GM13976 (cell line): ENCODE data around the gene PRDM1.
A peak's percentile ranks its signal among the peaks of the same experiment; 100 is the strongest.

Experiments
- DNase-seq: peaks from one replicate; pipeline ENCODE4 v3.0.0; 2012; ENCODE audit warnings: low spot score
- CTCF ChIP-seq: IDR thresholded peaks from 2 replicates; pipeline ENCODE4 v1.5.1; 2012; ENCODE audit warnings: borderline replicate concordance, mild to moderate bottlenecking; ENCODE audit not compliant: insufficient read depth; ENCODE audit errors: extremely low read depth, missing control alignments, control extremely low read depth
- in situ Hi-C: fragments of 300-500 bp; cut with MboI; formaldehyde crosslinking; loops from one replicate; pipeline ENCODE4 v1.12.0; 2022; ENCODE audit warnings: low sequenced_read_pairs, mixed read lengths, inconsistent platforms; ENCODE audit not compliant: unreplicated experiment

PRDM1 gene

GRCh38 chr6:106085984-106086813, at the start of gene PRDM1:
Gene PRDM1, plus strand, starts transcription at chr6:106086336. Its CDS starts 218 bp downstream, at chr6:106086554.
- peak; percentile 14 for TF ChIP-seq CTCF
- peak; percentile 81 for DNase-seq
- in situ Hi-C loops: loop anchor here (25.0 kb wide), 1 partner anchor 599 kb away; no protein-coding TSS in a partner anchor

GRCh38 chr6:106037060-106037459, 49.1 kb upstream of the PRDM1 start:
- no peak for DNase-seq
- no peak for TF ChIP-seq CTCF
- in situ Hi-C loops: no loop called here

GRCh38 chr6:106039897-106040592, 46.1 kb upstream of the PRDM1 start:
- no peak for DNase-seq
- TF ChIP-seq CTCF: no peak
- in situ Hi-C loops: no loop called here

- no peak for DNase-seq
- no peak for TF ChIP-seq CTCF
- in situ Hi-C loops: no loop called here
Measured at GRCh38 chr6:106044151-106044550, 42.0 kb upstream of the PRDM1 start.

- no peak for TF ChIP-seq CTCF
- in situ Hi-C loops: no loop called here
- no peak for DNase-seq
Measured at GRCh38 chr6:106045077-106045476, 41.1 kb upstream of the PRDM1 start.

- in situ Hi-C loops: no loop called here
- TF ChIP-seq CTCF: no peak
- DNase-seq: no peak
Measured at GRCh38 chr6:106046116-106046853, 39.9 kb upstream of the PRDM1 start.
